Activated T-cell treated with anti-CD3 and anti-CD28 coated beads, Interleukin-2, amount 50 U/mL, for 72 hours (primary cell): ENCODE measurements around the gene ATAD3B. TPM values are rescaled to one million over a fixed set of nuclear protein-coding genes. Genes with fewer than 3 reads are reported as not detected.
A peak's percentile ranks its signal among the peaks of the same experiment; 100 is the strongest.
"Not testable (repeated sequence)": the region's sequence is repeated elsewhere in the genome, so short reads cannot be mapped to it uniquely, and the experiment has no call there.

Experiments used
- ATAC-seq, 2 donors: fragments of 150-1000 bp; cut with Tn5 transposase; replicated peaks in 1 of 2; 2 replicates each; pipeline ENCODE4 v1.10.0; 2021; ENCODE audit warnings: moderate library complexity in 2 of 2, mild to moderate bottlenecking in 1 of 2
- DNase-seq, 2 donors: peaks; one replicate each; pipeline ENCODE4 v3.0.0; 2021 to 2022; ENCODE audit warnings: mixed read lengths in 1 of 2
- H3K27ac Mint-ChIP-seq: one replicate; pipeline ENCODE4 v1.8.0; 2022; ENCODE audit warnings: mild to moderate bottlenecking, moderate library complexity, mixed read lengths
- H3K27me3 Mint-ChIP-seq: one replicate; pipeline ENCODE4 v1.8.0; 2022; ENCODE audit warnings: low read depth, mixed read lengths
- H3K36me3 Mint-ChIP-seq, 2 donors: one replicate each; pipeline ENCODE4 v1.8.0; 2022; ENCODE audit warnings: mixed read lengths in 2 of 2, mild to moderate bottlenecking in 1 of 2; ENCODE audit not compliant: insufficient read depth in 2 of 2
- H3K4me1 Mint-ChIP-seq: one replicate; pipeline ENCODE4 v1.8.0; 2022; ENCODE audit warnings: low read depth, mixed read lengths
- H3K4me3 Mint-ChIP-seq, 2 donors: one replicate each; pipeline ENCODE4 v1.8.0; 2022; ENCODE audit warnings: mild to moderate bottlenecking in 2 of 2, mixed read lengths in 2 of 2, moderate library complexity in 2 of 2
- H3K9me3 Mint-ChIP-seq, 2 donors: one replicate each; pipeline ENCODE4 v1.8.0; 2022; ENCODE audit warnings: mixed read lengths in 2 of 2
- total RNA-seq, 2 donors: library from RNA; stranded (reverse); gene quantifications; one replicate each; pipeline ENCODE4 v1.2.3, GENCODE V29; 2022

The ATAD3B gene
- total RNA-seq, 2 donors from 2014 or later: 20.6 to 25.3 TPM

GRCh38 chr1:1451696-1452364 lies 19.7 kb upstream of the ATAD3B start:
- no peak for DNase-seq

GRCh38 chr1:1452365-1452739 lies 19.2 kb upstream of the ATAD3B start:
- H3K27me3 Mint-ChIP-seq, H3K36me3 Mint-ChIP-seq, H3K4me3 Mint-ChIP-seq, ATAC-seq, H3K9me3 Mint-ChIP-seq, H3K27ac Mint-ChIP-seq, H3K4me1 Mint-ChIP-seq, DNase-seq: not testable (repeated sequence)

More at GRCh38 chr1:1451696-1452364, 19.7 kb upstream of the ATAD3B start:
- Mint-ChIP-seq H3K9me3 (no peaks in the 10 kb centered on the region), H3K27me3 (no peaks in the 10 kb centered on the region), H3K4me1 (no peaks in the 10 kb centered on the region), H3K4me3 (no peak overlapping the region), H3K27ac (no peak overlapping the region), H3K36me3 (no peaks in the 10 kb centered on the region)
- no peak for ATAC-seq

GRCh38 chr1:1452882-1453281 lies 18.7 kb upstream of the ATAD3B start:
- no peaks in the 10 kb centered on the region for H3K36me3 Mint-ChIP-seq
- no peaks in the 10 kb centered on the region for H3K27me3 Mint-ChIP-seq
- H3K4me1 Mint-ChIP-seq: no peaks in the 10 kb centered on the region
- no peak overlapping the region for H3K4me3 Mint-ChIP-seq
- no peaks in the 10 kb centered on the region for H3K9me3 Mint-ChIP-seq
- ATAC-seq: no peak
- no peak overlapping the region for H3K27ac Mint-ChIP-seq
- DNase-seq: no peak

GRCh38 chr1:1454286-1455056 lies 17.1 kb upstream of the ATAD3B start:
- not testable (repeated sequence) for H3K27me3 Mint-ChIP-seq, H3K27ac Mint-ChIP-seq, H3K4me3 Mint-ChIP-seq, DNase-seq, H3K4me1 Mint-ChIP-seq, ATAC-seq, H3K36me3 Mint-ChIP-seq, H3K9me3 Mint-ChIP-seq

GRCh38 chr1:1455366-1455884 lies 16.1 kb upstream of the ATAD3B start:
- no peak for ATAC-seq
- Mint-ChIP-seq H3K4me1 (no peaks in the 10 kb centered on the region), H3K36me3 (no peaks in the 10 kb centered on the region), H3K27ac (no peak overlapping the region), H3K9me3 (no peaks in the 10 kb centered on the region), H3K4me3 (no peak overlapping the region), H3K27me3 (no peaks in the 10 kb centered on the region)
- no peak for DNase-seq

- H3K4me1 Mint-ChIP-seq, H3K27ac Mint-ChIP-seq, ATAC-seq, H3K9me3 Mint-ChIP-seq, DNase-seq, H3K27me3 Mint-ChIP-seq, H3K4me3 Mint-ChIP-seq, H3K36me3 Mint-ChIP-seq: not testable (repeated sequence)
Measured at GRCh38 chr1:1455934-1456333, 15.6 kb upstream of the ATAD3B start.

GRCh38 chr1:1456683-1457255 lies 14.8 kb upstream of the ATAD3B start:
- not testable (repeated sequence) for ATAC-seq, H3K4me1 Mint-ChIP-seq, DNase-seq

GRCh38 chr1:1459156-1459555 lies 12.4 kb upstream of the ATAD3B start:
- not testable (repeated sequence) for H3K36me3 Mint-ChIP-seq, H3K4me3 Mint-ChIP-seq, H3K9me3 Mint-ChIP-seq, H3K27ac Mint-ChIP-seq, ATAC-seq, DNase-seq, H3K27me3 Mint-ChIP-seq, H3K4me1 Mint-ChIP-seq

More at GRCh38 chr1:1456683-1457255, 14.8 kb upstream of the ATAD3B start:
- not testable (repeated sequence) for H3K9me3 Mint-ChIP-seq, H3K36me3 Mint-ChIP-seq, H3K27me3 Mint-ChIP-seq, H3K27ac Mint-ChIP-seq, H3K4me3 Mint-ChIP-seq

GRCh38 chr1:1459711-1460110 lies 11.9 kb upstream of the ATAD3B start:
- not testable (repeated sequence) for H3K36me3 Mint-ChIP-seq, H3K4me1 Mint-ChIP-seq, H3K9me3 Mint-ChIP-seq, H3K27ac Mint-ChIP-seq, H3K4me3 Mint-ChIP-seq, DNase-seq, ATAC-seq, H3K27me3 Mint-ChIP-seq

GRCh38 chr1:1460540-1461130 lies 10.9 kb upstream of the ATAD3B start:
- Mint-ChIP-seq H3K9me3 (no peaks in the 10 kb centered on the region), H3K4me3 (no peak overlapping the region), H3K4me1 (no peaks in the 10 kb centered on the region), H3K27ac (no peak overlapping the region), H3K27me3 (no peaks in the 10 kb centered on the region), H3K36me3 (no peaks in the 10 kb centered on the region)
- no peak for ATAC-seq
- no peak for DNase-seq

GRCh38 chr1:1461721-1462317 lies 9.7 kb upstream of the ATAD3B start:
- DNase-seq: no peak
- Mint-ChIP-seq H3K9me3 (no peaks in the 10 kb centered on the region), H3K36me3 (no peaks in the 10 kb centered on the region), H3K27ac (no peak overlapping the region), H3K4me3 (peak overlapping the region in 1 of 2 donors; percentile 67), H3K4me1 (no peaks in the 10 kb centered on the region), H3K27me3 (no peaks in the 10 kb centered on the region)
- no peak for ATAC-seq

- peak; percentile 77 for ATAC-seq
- Mint-ChIP-seq H3K27me3 (no peaks in the 10 kb centered on the region), H3K27ac (no peak overlapping the region), H3K36me3 (no peaks in the 10 kb centered on the region), H3K4me1 (no peaks in the 10 kb centered on the region), H3K4me3 (peak overlapping the region; percentile 45 to 67), H3K9me3 (no peaks in the 10 kb centered on the region)
- DNase-seq: peak; percentile 14 to 22
Measured at GRCh38 chr1:1462318-1462966, 9.1 kb upstream of the ATAD3B start.
